OCI-LY3 (cell line): ENCODE results near the gene NMBR.

Experiments
- H2AFZ ChIP-seq: fragments of 200-600, 300-600 bp; shearing (Covaris generic); 2 replicates; pipeline ENCODE4 v1.6.0; 2014; ENCODE audit warnings: antibody characterized with exemption, low read depth, low read length
- H3K27ac ChIP-seq: fragments of 200-600, 300-600 bp; sonication (generic); 2 replicates; pipeline ENCODE4 v1.5.1; 2014; ENCODE audit warnings: mild to moderate bottlenecking, low read length, moderate library complexity, mixed read lengths
- H3K27me3 ChIP-seq: fragments of 200-600, 300-600 bp; sonication (generic); 2 replicates; pipeline ENCODE4 v1.6.1; 2014; ENCODE audit warnings: low read depth, low read length, mixed read lengths
- H3K36me3 ChIP-seq: fragments of 200-600, 300-600 bp; sonication (generic); replicated peaks from 2 replicates; pipeline ENCODE3; 2014; ENCODE audit warnings: low read depth, low read length, mixed read lengths
- H3K4me1 ChIP-seq: fragments of 300-600, 200-600 bp; sonication (generic); 2 replicates; pipeline ENCODE4 v1.6.1; 2014; ENCODE audit warnings: low read length, mixed read lengths
- H3K4me2 ChIP-seq: fragments of 200-600, 300-600 bp; sonication (generic); 2 replicates; pipeline ENCODE4 v1.6.1; 2014; ENCODE audit warnings: low read length, mixed read lengths
- H3K4me3 ChIP-seq: fragments of 300-600, 200-600 bp; sonication (generic); 2 replicates; pipeline ENCODE4 v1.5.1; 2014; ENCODE audit warnings: antibody characterized with exemption, mild to moderate bottlenecking, low read length, moderate library complexity
- H3K79me2 ChIP-seq: fragments of 300-600, 200-600 bp; shearing (Covaris generic); 2 replicates; pipeline ENCODE4 v1.6.1; 2014; ENCODE audit warnings: mild to moderate bottlenecking, low read length, mixed read lengths
- H3K9ac ChIP-seq: fragments of 300-600, 200-600 bp; shearing (Covaris generic); 2 replicates; pipeline ENCODE4 v1.6.0; 2014; ENCODE audit warnings: mild to moderate bottlenecking, low read length, moderate library complexity
- H3K9me3 ChIP-seq: fragments of 200-600, 300-600 bp; shearing (Covaris generic); 2 replicates; pipeline ENCODE4 v1.6.1; 2014; ENCODE audit warnings: low read length, mixed read lengths; ENCODE audit not compliant: insufficient read depth
- H4K20me1 ChIP-seq: fragments of 200-600, 300-600 bp; sonication (generic); 2 replicates; pipeline ENCODE4 v1.6.1; 2016; ENCODE audit warnings: low read length, mixed read lengths; ENCODE audit not compliant: insufficient read depth
- EZH2phosphoT487 ChIP-seq: fragments of 200-600 bp; shearing (Covaris generic); IDR thresholded peaks from 2 replicates; pipeline ENCODE4 v1.6.1; 2018; ENCODE audit warnings: antibody characterized with exemption, mixed run types, low read depth
- TF ChIP-seq, protein P1 (sequence below): fragments of 200-600, 300-600 bp; sonication (generic); IDR thresholded peaks from 2 replicates; pipeline ENCODE4 v1.5.1; 2014; ENCODE audit warnings: antibody characterized with exemption, low read length, low read depth

NMBR gene

GRCh38 chr6:142051404-142051803, 95.5 kb downstream of the NMBR start:
- H3K27me3 ChIP-seq: no peaks in the 10 kb centered on the region
- no peaks in the 10 kb centered on the region for H3K9me3 ChIP-seq
- H3K9ac ChIP-seq: no peak overlapping the region
- H3K36me3 ChIP-seq: no peaks in the 10 kb centered on the region
- TF ChIP-seq, protein P1, sequence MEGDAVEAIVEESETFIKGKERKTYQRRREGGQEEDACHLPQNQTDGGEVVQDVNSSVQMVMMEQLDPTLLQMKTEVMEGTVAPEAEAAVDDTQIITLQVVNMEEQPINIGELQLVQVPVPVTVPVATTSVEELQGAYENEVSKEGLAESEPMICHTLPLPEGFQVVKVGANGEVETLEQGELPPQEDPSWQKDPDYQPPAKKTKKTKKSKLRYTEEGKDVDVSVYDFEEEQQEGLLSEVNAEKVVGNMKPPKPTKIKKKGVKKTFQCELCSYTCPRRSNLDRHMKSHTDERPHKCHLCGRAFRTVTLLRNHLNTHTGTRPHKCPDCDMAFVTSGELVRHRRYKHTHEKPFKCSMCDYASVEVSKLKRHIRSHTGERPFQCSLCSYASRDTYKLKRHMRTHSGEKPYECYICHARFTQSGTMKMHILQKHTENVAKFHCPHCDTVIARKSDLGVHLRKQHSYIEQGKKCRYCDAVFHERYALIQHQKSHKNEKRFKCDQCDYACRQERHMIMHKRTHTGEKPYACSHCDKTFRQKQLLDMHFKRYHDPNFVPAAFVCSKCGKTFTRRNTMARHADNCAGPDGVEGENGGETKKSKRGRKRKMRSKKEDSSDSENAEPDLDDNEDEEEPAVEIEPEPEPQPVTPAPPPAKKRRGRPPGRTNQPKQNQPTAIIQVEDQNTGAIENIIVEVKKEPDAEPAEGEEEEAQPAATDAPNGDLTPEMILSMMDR: no peak
- TF ChIP-seq EZH2phosphoT487: no peak
- no peak overlapping the region for H3K4me2 ChIP-seq
- no peaks in the 10 kb centered on the region for H4K20me1 ChIP-seq
- H3K4me1 ChIP-seq: no peaks in the 10 kb centered on the region
- H2AFZ ChIP-seq: no peak overlapping the region
- H3K27ac ChIP-seq: no peak overlapping the region
- H3K79me2 ChIP-seq: no peaks in the 10 kb centered on the region
- H3K4me3 ChIP-seq: no peak overlapping the region

DNA sequence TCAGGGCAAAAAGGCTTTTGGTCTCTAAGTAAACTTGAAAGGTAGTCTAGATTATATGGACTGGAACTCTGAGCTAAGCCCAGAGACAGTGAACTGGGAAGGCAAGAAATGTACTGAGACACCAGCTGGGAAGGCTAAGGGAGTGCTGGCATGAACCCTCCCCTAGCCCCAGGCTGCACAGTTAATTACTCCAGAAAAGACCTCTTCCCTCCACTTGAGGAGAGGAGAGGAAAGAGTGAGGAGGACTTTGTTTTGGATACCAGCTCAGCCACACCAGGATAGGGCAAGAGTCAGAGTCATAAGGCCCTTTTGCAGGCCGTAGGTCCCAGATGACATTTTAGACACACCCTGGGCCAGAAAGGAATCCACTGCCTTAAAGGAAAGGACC, 98.3 kb downstream of the NMBR start:
- no peak for TF ChIP-seq EZH2phosphoT487
- TF ChIP-seq, protein P1: no peak

GRCh38 chr6:142047934-142048592, 98.9 kb downstream of the NMBR start:
- Histone ChIP-seq H3K4me2 (no peak overlapping the region), H3K27ac (no peak overlapping the region), H3K4me3 (no peak overlapping the region), H3K27me3 (no peaks in the 10 kb centered on the region), H3K79me2 (no peaks in the 10 kb centered on the region), H4K20me1 (no peaks in the 10 kb centered on the region), H3K4me1 (no peaks in the 10 kb centered on the region), H2AFZ (no peak overlapping the region), H3K9ac (no peak overlapping the region), H3K36me3 (no peaks in the 10 kb centered on the region), H3K9me3 (no peaks in the 10 kb centered on the region)
- TF ChIP-seq, protein P1: no peak
- no peak for TF ChIP-seq EZH2phosphoT487

More for the DNA sequence above, 98.3 kb downstream of the NMBR start:
- Histone ChIP-seq H3K4me2 (no peak overlapping the region), H3K36me3 (no peaks in the 10 kb centered on the region), H3K9me3 (no peaks in the 10 kb centered on the region), H4K20me1 (no peaks in the 10 kb centered on the region), H3K79me2 (no peaks in the 10 kb centered on the region), H3K27ac (no peak overlapping the region), H3K4me1 (no peaks in the 10 kb centered on the region), H3K9ac (no peak overlapping the region), H2AFZ (no peak overlapping the region), H3K4me3 (no peak overlapping the region), H3K27me3 (no peaks in the 10 kb centered on the region)

GRCh38 chr6:142045380-142046278, 101.3 kb downstream of the NMBR start:
- no peak overlapping the region for H3K9ac ChIP-seq
- H3K27ac ChIP-seq: no peak overlapping the region
- no peak overlapping the region for H3K4me3 ChIP-seq
- no peaks in the 10 kb centered on the region for H3K9me3 ChIP-seq
- no peaks in the 10 kb centered on the region for H3K36me3 ChIP-seq
- H3K79me2 ChIP-seq: no peaks in the 10 kb centered on the region
- H2AFZ ChIP-seq: no peak overlapping the region
- no peak overlapping the region for H3K4me2 ChIP-seq
- no peaks in the 10 kb centered on the region for H3K4me1 ChIP-seq
- H4K20me1 ChIP-seq: no peaks in the 10 kb centered on the region
- no peaks in the 10 kb centered on the region for H3K27me3 ChIP-seq
- no peak for TF ChIP-seq EZH2phosphoT487
- TF ChIP-seq, protein P1: no peak; the same call in 1 of the 2 replicates
